ENCODE data around the gene TOX2.

DNA sequence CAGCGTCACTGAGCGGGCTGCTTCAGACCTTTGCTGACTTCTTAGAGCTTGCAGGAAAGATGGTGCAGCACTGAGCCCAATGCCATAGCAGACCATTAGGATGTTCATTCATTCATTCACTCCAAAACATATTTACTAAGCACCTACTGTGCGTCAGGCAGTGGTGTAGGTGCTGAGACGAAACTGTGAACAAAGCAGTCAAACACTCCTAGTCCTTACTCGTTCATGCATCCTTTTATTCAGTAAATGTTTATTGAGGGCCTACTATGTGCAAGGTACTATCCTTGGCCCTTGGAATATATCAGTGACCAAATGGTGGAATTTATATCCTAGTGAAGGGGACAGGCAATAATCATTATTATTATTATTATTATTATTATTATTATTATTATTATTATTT lies 76.6 kb downstream of the TOX2 start:
- TF ChIP-seq, protein P1, sequence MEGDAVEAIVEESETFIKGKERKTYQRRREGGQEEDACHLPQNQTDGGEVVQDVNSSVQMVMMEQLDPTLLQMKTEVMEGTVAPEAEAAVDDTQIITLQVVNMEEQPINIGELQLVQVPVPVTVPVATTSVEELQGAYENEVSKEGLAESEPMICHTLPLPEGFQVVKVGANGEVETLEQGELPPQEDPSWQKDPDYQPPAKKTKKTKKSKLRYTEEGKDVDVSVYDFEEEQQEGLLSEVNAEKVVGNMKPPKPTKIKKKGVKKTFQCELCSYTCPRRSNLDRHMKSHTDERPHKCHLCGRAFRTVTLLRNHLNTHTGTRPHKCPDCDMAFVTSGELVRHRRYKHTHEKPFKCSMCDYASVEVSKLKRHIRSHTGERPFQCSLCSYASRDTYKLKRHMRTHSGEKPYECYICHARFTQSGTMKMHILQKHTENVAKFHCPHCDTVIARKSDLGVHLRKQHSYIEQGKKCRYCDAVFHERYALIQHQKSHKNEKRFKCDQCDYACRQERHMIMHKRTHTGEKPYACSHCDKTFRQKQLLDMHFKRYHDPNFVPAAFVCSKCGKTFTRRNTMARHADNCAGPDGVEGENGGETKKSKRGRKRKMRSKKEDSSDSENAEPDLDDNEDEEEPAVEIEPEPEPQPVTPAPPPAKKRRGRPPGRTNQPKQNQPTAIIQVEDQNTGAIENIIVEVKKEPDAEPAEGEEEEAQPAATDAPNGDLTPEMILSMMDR (IDR thresholded peaks at IDR 0.05 in 4 of 5, conservative IDR thresholded peaks at IDR 0.05 in 1 of 5) = no peak
- no peak for TF ChIP-seq POLR2A (IDR thresholded peaks at IDR 0.05)

Data from gastrocnemius medialis (tissue), 4 donors.